HUES6 (cell line): ENCODE measurements around the gene STXBP6.
"Not testable (repeated sequence)": the region's sequence is repeated elsewhere in the genome, so short reads cannot be mapped to it uniquely, and the experiment has no call there.

Experiments used
- H3K27ac ChIP-seq: 2 replicates; pipeline ENCODE4 v1.7.0; 2013; ENCODE audit warnings: low read depth, mild to moderate bottlenecking, low read length, inconsistent platforms
- H3K27me3 ChIP-seq: 2 replicates; pipeline ENCODE4 v1.6.1; 2013; ENCODE audit warnings: low read length; ENCODE audit not compliant: control insufficient read depth, insufficient read depth
- H3K36me3 ChIP-seq: 2 replicates; pipeline ENCODE4 v1.6.1; 2013; ENCODE audit warnings: low read length; ENCODE audit not compliant: control insufficient read depth, insufficient read depth
- H3K4me1 ChIP-seq: 2 replicates; pipeline ENCODE4 v1.6.1; 2013; ENCODE audit warnings: low read length; ENCODE audit not compliant: control insufficient read depth, insufficient read depth
- H3K4me3 ChIP-seq: 2 replicates; pipeline ENCODE4 v1.5.1; 2013; ENCODE audit warnings: low read depth, low read length
- H3K9ac ChIP-seq: one replicate; pipeline ENCODE4 v1.6.1; 2013; ENCODE audit warnings: mild to moderate bottlenecking, low read length
- H3K9me3 ChIP-seq: 2 replicates; pipeline ENCODE4 v1.6.1; 2013; ENCODE audit warnings: low read depth, low read length; ENCODE audit not compliant: control insufficient read depth, insufficient read depth

The STXBP6 gene

DNA sequence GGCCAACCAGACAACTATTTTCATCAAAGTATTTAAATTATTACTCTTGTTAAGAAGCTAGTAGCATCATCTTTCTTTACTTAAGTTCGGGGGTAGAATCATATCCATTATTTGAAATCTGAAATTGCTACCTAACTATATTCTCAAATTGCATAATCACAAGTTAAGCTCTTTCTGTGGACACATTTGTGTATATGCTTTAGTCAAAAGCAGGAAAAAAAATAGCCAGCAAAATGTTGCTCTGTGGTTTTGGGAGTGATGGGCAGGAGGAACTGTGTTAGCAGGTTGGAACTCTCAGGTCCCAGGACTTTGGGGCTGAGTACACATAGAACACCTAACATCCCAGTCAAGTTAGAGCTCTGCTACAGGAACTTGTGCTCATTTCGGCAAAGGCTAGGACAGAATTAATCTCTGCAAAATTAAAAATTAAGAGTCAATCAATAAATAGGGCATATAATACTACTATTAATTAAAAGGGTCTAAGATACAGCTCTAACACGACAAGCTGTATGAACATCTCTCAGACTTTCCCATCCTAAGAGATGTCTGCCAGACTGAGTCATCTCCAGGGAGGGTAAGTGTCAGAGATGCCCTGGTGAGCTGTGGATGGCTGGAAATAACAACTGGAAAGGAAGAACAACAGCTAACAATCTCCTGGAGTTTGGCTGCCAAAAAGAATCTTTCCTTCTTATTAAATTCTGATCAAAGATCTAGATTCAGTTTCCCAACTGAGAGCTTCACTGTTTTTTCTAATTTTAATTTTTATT is 212.5 kb downstream of the STXBP6 start:
- Histone ChIP-seq H3K27ac (no peak overlapping the region), H3K27me3 (no peaks in the 10 kb centered on the region), H3K4me3 (no peak overlapping the region), H3K4me1 (peaks cover 4% of the 10 kb centered on the region; the same call in 1 of the 2 replicates), H3K9me3 (no peaks in the 10 kb centered on the region), H3K36me3 (no peaks in the 10 kb centered on the region), H3K9ac (no peak overlapping the region)

DNA sequence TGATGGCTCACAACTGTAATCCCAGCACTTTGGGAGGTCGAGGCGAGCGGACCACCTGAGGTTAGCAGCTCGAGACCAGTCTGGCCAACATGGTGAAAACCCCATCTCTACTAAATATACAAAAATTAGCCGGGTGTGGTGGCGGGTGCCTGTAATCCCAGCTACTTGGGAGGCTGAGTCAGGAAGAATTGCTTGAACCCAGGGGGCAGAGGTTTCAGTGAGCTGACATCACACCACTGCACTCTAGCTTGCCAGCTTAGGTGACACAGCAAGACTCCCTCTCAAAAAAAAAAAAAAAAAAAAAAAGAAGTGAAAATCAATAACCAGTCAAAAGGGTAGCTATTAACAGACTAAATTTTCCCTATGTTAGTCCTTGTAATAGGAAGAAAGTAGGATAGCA is 213.6 kb downstream of the STXBP6 start:
- not testable (repeated sequence) for H3K4me3 ChIP-seq, H3K9ac ChIP-seq, H3K27ac ChIP-seq, H3K4me1 ChIP-seq, H3K36me3 ChIP-seq, H3K9me3 ChIP-seq, H3K27me3 ChIP-seq

DNA sequence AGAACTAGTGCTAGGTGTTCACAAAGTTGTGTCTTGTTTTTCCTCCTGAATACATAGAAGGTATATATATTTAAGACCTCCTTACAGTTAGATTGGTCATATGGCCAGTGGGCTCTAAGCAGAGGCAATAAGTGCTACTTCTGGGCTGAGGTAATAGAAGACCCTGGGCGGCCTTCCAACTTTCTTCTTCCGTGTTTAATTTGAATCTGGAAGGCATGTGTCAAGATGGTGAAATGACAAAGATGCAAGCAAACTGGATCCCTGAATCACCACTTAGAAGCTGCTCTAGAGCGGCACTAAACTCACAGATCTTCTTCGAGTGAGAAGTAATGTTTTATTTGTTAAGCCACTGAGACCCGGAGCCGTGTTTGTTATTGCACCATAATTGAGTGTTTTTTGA is 215.0 kb downstream of the STXBP6 start:
- H3K36me3 ChIP-seq, result no peaks in the 10 kb centered on the region
- no peaks in the 10 kb centered on the region for H3K4me1 ChIP-seq
- H3K27ac ChIP-seq, result no peak overlapping the region

DNA sequence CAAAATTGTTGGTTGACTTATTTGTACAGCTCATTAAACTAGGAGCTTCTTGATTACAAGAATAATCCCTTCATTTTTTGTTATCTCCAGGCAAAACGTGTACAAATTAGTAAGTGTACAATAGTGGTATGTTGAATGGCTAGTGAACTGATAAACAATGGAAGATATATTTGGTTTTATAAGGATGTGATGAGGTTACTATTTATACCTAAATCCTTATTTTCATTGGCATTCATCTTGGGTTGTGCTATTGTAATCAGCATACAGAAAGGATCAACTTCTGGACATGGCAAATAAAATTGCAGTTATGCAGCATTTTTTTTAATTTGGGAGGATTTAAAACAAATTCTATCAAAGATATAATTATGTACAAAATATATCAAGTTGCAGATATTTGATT is 216.6 kb downstream of the STXBP6 start:
- H3K27me3 ChIP-seq, result no peaks in the 10 kb centered on the region
- no peaks in the 10 kb centered on the region for H3K9me3 ChIP-seq
- H3K36me3 ChIP-seq, result no peaks in the 10 kb centered on the region
- H3K4me3 ChIP-seq, result no peak overlapping the region
- H3K27ac ChIP-seq, result no peak overlapping the region
- no peak overlapping the region for H3K9ac ChIP-seq
- no peaks in the 10 kb centered on the region for H3K4me1 ChIP-seq

More for the DNA sequence above, 215.0 kb downstream of the STXBP6 start:
- H3K27me3 ChIP-seq, result no peaks in the 10 kb centered on the region
- H3K9me3 ChIP-seq, result no peaks in the 10 kb centered on the region
- H3K4me3 ChIP-seq, result no peak overlapping the region
- H3K9ac ChIP-seq, result no peak overlapping the region

DNA sequence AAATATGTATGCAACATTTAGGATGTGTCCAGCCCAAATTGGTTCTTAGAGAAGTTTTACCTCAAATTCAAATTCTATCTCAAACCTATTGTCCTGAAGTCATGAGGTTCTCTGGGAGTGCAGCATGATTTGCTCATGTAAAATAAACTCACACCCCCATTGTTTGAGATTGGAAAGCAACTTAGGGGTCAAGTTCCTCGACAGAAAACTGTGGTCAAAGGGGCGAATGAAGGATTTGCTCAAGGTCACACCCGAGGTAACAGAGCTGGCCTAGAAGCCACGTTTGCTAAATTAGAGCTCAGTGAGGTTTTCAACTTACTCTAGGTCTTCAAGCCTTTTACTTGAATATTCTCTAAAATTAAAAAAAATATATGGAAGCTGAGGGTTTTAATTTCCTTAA is 218.3 kb downstream of the STXBP6 start:
- H3K4me1 ChIP-seq, result no peaks in the 10 kb centered on the region
- no peak overlapping the region for H3K4me3 ChIP-seq
- H3K36me3 ChIP-seq, result no peaks in the 10 kb centered on the region
- no peak overlapping the region for H3K27ac ChIP-seq
- no peaks in the 10 kb centered on the region for H3K9me3 ChIP-seq
- no peaks in the 10 kb centered on the region for H3K27me3 ChIP-seq
- H3K9ac ChIP-seq, result no peak overlapping the region

DNA sequence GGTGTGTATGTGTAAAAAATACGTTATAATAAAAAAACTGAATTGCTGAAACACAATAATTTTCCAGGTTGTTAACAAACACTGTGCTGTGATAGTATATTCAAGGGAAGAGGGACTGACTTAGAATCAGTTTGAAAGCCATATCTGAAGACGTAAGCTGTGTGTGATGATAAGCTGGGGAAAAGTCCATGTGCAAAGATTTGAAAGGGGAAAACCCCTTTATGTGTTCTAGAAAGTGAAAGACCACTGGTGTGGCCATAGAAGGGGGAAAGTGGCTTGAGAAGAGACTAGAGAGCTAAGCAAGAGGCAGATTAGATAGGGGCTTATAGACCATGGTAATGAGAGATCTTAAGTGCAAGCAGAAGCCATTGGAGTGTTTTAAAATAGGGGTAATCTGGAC is 220.1 kb downstream of the STXBP6 start:
- no peak overlapping the region for H3K27ac ChIP-seq
- no peaks in the 10 kb centered on the region for H3K9me3 ChIP-seq

DNA sequence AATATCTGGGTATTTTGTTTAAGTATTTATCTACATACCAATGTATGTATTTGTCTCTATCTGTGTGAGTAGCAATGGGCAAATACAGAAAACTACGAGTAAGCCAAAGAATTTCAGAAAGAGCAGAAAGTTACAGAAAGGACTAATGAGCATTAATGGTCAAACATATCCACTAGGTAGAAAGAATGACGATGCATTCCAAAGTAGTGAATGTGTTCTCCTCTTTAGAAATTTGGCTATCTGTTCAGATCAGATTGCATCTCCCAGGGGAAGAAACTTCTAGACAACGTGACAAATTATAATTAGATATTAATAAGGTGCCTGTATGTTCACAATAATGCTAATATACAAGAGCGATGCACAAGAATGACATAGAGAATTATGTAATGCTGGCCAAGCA is 221.5 kb downstream of the STXBP6 start:
- Histone ChIP-seq H3K36me3 (no peaks in the 10 kb centered on the region), H3K27me3 (no peaks in the 10 kb centered on the region), H3K4me1 (no peaks in the 10 kb centered on the region), H3K27ac (no peak overlapping the region), H3K9ac (no peak overlapping the region), H3K9me3 (no peaks in the 10 kb centered on the region), H3K4me3 (no peak overlapping the region)

More for the DNA sequence above, 220.1 kb downstream of the STXBP6 start:
- Histone ChIP-seq H3K36me3 (no peaks in the 10 kb centered on the region), H3K27me3 (no peaks in the 10 kb centered on the region), H3K4me3 (no peak overlapping the region), H3K4me1 (no peaks in the 10 kb centered on the region), H3K9ac (no peak overlapping the region)

DNA sequence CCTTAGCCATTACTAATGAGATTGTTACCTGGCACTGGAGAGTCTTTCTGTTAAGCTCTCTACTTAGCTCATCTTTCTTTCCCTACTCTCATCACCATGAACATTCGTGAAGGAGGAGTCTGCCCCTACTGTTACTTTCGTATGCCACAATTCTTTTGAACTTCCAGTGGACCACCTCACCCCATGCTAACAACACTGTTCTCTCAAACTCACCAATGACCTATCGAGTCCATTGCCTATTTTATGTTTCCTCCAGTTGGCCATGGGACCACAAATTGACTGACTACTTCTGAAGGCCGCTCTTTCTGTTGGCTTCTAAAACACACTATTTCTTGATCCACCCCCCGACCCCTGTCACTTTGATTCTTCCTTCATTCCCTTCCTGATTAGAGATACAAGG is 223.6 kb downstream of the STXBP6 start:
- Histone ChIP-seq H3K4me3 (no peak overlapping the region), H3K4me1 (no peaks in the 10 kb centered on the region), H3K27me3 (no peaks in the 10 kb centered on the region), H3K27ac (no peak overlapping the region), H3K36me3 (no peaks in the 10 kb centered on the region), H3K9me3 (no peaks in the 10 kb centered on the region), H3K9ac (no peak overlapping the region)

DNA sequence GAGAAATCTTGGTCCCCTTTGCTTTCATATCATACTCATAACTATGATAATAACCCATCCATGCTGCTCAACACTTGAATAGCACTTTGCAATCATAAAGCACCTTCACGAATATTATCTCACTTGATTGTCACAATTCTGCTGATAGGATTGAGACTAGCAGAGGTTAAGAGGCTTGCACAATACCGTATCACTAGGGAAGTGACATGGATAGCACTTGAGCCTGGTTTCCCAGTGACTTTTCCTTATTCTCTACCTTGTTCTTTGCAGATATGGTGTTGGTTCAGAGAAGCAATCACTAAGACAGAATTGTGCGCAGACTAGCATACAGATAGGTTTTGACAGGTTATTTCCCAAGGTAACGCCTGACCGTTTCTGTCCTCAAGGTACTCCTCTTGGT is 229.3 kb downstream of the STXBP6 start:
- Histone ChIP-seq H3K9ac (no peak overlapping the region), H3K27me3 (no peaks in the 10 kb centered on the region), H3K36me3 (no peaks in the 10 kb centered on the region), H3K4me1 (no peaks in the 10 kb centered on the region; the same call in 1 of the 2 replicates), H3K27ac (no peak overlapping the region), H3K4me3 (no peak overlapping the region), H3K9me3 (no peaks in the 10 kb centered on the region)

DNA sequence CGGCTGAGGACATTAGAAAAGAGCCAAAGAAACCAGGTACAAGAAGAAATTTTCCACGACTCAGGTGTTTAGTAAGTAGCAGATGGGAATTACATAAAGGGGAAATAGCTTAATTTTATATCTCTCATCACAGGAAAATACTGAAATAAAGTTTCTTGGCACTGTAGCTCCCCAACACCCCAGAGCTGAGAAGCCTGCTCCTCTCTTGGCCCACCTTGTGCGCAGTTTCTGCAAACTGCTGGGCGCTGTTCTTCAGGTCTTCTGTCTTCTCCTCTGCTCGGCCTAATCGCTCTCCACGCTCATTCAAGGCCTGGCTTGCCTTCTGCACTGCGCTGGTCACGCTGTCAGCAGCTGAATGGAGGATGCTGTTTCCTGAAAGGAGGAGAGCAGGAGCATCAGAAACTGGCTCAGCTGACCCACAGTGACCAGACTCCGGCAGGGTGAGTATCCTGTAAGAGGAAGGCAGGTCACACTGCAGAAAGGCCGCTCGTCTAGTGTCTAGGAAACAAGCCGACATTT is 231.1 kb downstream of the STXBP6 start:
- H3K36me3 ChIP-seq, result no peaks in the 10 kb centered on the region
- H3K27ac ChIP-seq, result no peak overlapping the region
- no peaks in the 10 kb centered on the region; the same call in 1 of the 2 replicates for H3K4me1 ChIP-seq
- H3K4me3 ChIP-seq, result no peak overlapping the region
- H3K9me3 ChIP-seq, result no peaks in the 10 kb centered on the region
- no peak overlapping the region for H3K9ac ChIP-seq
- no peaks in the 10 kb centered on the region for H3K27me3 ChIP-seq

DNA sequence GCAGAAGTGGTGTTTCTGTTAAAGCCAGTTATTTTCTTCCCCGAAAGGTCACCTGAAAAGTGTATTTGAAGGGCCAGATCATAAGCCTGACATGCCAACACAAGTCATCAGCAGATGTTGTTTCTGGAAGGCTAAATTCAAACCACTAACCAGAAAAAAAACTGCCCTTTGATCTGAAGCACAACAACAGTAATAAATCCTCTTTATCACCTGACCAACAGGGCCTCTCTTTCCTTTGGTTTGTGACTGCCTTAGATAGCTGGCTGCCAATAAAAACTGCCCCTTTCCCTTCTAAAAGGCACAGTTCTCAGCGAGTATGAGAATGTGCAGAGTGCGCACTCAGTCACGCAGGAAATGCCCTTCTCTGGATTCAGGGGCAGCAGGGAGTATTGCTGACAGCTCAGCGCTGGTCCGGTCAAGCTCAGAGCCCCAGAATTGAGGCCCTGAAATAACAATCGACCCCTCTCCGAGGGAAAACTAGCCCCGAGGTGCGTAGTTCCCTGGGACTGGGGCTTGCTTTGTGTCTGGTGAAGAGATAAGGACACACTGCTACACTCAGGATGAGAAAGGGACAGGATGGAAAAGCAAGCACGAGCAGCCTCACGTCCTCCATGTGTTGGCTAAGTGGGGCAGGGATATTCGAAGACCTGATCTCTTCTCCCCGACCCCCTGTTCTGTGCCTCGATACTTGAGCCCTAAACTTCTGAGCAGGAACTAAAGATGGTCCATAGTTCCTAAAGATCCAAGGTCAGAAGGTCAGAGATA is 231.7 kb downstream of the STXBP6 start:
- H3K4me3 ChIP-seq, result no peak overlapping the region
- no peaks in the 10 kb centered on the region for H3K36me3 ChIP-seq
- no peaks in the 10 kb centered on the region; the same call in 1 of the 2 replicates for H3K4me1 ChIP-seq

More for the DNA sequence above, 231.7 kb downstream of the STXBP6 start:
- Histone ChIP-seq H3K27ac (no peak overlapping the region), H3K9ac (no peak overlapping the region), H3K27me3 (no peaks in the 10 kb centered on the region), H3K9me3 (no peaks in the 10 kb centered on the region)
